HCT116 (cell line): Measurements from ENCODE around the gene CDH13.

Source experiments
- CBX3 ChIP-seq: IDR thresholded peaks from 2 replicates; pipeline ENCODE4 v1.6.1; 2012; ENCODE audit warnings: low read depth
- EZH2 ChIP-seq: fragments of 200-600 bp; sonication (generic); IDR thresholded peaks from 2 replicates; pipeline ENCODE4 v1.6.1; 2017; ENCODE audit warnings: antibody characterized with exemption, mixed run types
- EZH2phosphoT487 ChIP-seq: fragments of 200-600 bp; IDR thresholded peaks from 2 replicates; pipeline ENCODE4 v1.6.1; 2018; ENCODE audit warnings: antibody characterized with exemption, borderline replicate concordance
- FOSL1 ChIP-seq: IDR thresholded peaks from 2 replicates; pipeline ENCODE4 v1.6.1; 2012; ENCODE audit warnings: low read depth
- JUND ChIP-seq: IDR thresholded peaks from 2 replicates; pipeline ENCODE4 v1.6.1; 2012
- MAX ChIP-seq: IDR thresholded peaks from 2 replicates; pipeline ENCODE4 v1.6.1; 2012
- POLR2A ChIP-seq: IDR thresholded peaks from 2 replicates; pipeline ENCODE4 v1.7.0; 2011; ENCODE audit warnings: borderline replicate concordance; ENCODE audit not compliant: insufficient read depth, insufficient read length; ENCODE audit errors: extremely low read depth
- RAD21 ChIP-seq: IDR thresholded peaks from 2 replicates; pipeline ENCODE4 v1.6.1; 2012; ENCODE audit warnings: low read depth, mild to moderate bottlenecking
- REST ChIP-seq: IDR thresholded peaks from 2 replicates; pipeline ENCODE4 v1.6.1; 2012; ENCODE audit warnings: low read depth
- SP1 ChIP-seq: IDR thresholded peaks from 2 replicates; pipeline ENCODE4 v1.6.1; 2012; ENCODE audit warnings: low read depth
- SRF ChIP-seq: IDR thresholded peaks from 2 replicates; pipeline ENCODE4 v1.6.1; 2012; ENCODE audit warnings: low read depth
- ZNF274 ChIP-seq: fragments of 200-500 bp; sonication (Bioruptor generic); IDR thresholded peaks from 2 replicates; pipeline ENCODE4 v1.6.1; 2014; ENCODE audit warnings: mild to moderate bottlenecking, low read depth, low read length, inconsistent platforms
- TF ChIP-seq, protein P1 (sequence below), 3 experiments: fragments of 200-600 bp in 1 of 3; sonication (generic) in 1 of 3; IDR thresholded peaks in 2 of 3; conservative IDR thresholded peaks in 1 of 3; 2 replicates each; pipeline ENCODE4 v1.5.1; 2012 to 2017; ENCODE audit warnings: low read depth in 2 of 3, low read length in 2 of 3, antibody characterized with exemption in 1 of 3, borderline replicate concordance in 1 of 3, control low read depth in 1 of 3, mild to moderate bottlenecking in 1 of 3, mixed read lengths in 1 of 3, mixed run types in 1 of 3, moderate library complexity in 1 of 3; ENCODE audit not compliant: insufficient read depth in 1 of 3

DNA sequence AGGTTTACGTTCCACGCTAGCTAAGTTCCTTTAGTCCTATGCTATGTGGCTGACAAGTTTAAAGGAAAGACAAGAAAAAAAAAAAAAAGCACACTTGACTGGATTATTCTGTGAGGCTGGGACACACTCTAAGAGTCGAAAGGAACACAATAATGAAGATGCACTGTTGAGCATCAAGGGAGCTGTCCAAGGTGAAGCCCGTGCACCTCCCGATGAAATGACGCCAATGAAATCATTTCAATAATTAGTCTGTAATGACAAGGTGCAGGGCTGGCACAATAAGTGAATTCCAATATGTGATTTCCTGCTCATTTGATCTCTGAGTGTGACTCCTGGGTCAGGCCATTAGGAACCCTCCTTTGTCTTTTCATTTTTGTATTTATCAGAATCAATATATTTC lies 232.9 kb downstream of the CDH13 start:
- TF ChIP-seq, protein P1, sequence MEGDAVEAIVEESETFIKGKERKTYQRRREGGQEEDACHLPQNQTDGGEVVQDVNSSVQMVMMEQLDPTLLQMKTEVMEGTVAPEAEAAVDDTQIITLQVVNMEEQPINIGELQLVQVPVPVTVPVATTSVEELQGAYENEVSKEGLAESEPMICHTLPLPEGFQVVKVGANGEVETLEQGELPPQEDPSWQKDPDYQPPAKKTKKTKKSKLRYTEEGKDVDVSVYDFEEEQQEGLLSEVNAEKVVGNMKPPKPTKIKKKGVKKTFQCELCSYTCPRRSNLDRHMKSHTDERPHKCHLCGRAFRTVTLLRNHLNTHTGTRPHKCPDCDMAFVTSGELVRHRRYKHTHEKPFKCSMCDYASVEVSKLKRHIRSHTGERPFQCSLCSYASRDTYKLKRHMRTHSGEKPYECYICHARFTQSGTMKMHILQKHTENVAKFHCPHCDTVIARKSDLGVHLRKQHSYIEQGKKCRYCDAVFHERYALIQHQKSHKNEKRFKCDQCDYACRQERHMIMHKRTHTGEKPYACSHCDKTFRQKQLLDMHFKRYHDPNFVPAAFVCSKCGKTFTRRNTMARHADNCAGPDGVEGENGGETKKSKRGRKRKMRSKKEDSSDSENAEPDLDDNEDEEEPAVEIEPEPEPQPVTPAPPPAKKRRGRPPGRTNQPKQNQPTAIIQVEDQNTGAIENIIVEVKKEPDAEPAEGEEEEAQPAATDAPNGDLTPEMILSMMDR (IDR thresholded peaks at IDR 0.05 in 2 of 3, conservative IDR thresholded peaks at IDR 0.05 in 1 of 3; ENCODE audit: borderline replicate concordance in 1 of 3, insufficient read depth in 1 of 3, low read depth in 2 of 3, low read length in 2 of 3) = no peak
- no peak for TF ChIP-seq POLR2A
- TF ChIP-seq RAD21 = no peak
- no peak for TF ChIP-seq EZH2
- no peak for TF ChIP-seq ZNF274
- TF ChIP-seq MAX = no peak
- no peak for TF ChIP-seq SP1
- TF ChIP-seq SRF = no peak
- TF ChIP-seq CBX3 = no peak
- TF ChIP-seq REST = no peak; the same call in 1 of the 2 replicates
- no peak for TF ChIP-seq FOSL1
- TF ChIP-seq EZH2phosphoT487 = no peak
- no peak for TF ChIP-seq JUND
